ENCODE data around the gene MMP17. TPM values are rescaled to one million over a fixed set of nuclear protein-coding genes. Genes with fewer than 3 reads are reported as not detected.

Gene MMP17
- 10.1 to 16.1 TPM (median 13.2 TPM) in 5 replicates for total RNA-seq (2022; extraction: Qiagen RNA extraction; ENCODE audit: low read depth)

DNA sequence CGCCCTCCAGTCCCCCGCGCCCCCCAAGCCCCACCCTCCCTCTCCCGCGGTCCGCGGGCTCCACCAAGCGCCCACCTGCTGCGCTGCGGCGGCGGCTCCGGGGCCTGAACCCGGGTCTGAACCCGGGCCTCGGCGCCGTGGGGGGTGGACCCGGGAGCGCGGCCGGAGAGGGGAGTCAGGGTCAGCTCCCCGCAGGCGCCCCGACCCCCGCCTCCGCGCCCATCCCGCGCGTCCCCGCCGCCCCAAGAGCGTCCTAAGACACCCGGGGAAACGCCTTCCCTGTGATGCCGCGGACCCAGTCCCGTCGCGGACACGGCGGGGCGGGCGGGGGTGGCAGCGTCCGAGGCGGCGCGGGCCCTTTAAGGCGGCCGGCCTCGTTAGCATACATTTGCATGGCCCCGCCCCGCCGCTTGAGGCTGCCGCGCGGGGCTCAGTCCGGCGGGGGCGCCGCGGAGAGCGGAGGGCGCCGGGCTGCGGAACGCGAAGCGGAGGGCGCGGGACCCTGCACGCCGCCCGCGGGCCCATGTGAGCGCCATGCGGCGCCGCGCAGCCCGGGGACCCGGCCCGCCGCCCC, at the start of gene MMP17:
Gene MMP17, plus strand, starts transcription at position 433 of the 574 bp plus-strand sequence. Its CDS starts 102 bp downstream, at position 535.

DNA sequence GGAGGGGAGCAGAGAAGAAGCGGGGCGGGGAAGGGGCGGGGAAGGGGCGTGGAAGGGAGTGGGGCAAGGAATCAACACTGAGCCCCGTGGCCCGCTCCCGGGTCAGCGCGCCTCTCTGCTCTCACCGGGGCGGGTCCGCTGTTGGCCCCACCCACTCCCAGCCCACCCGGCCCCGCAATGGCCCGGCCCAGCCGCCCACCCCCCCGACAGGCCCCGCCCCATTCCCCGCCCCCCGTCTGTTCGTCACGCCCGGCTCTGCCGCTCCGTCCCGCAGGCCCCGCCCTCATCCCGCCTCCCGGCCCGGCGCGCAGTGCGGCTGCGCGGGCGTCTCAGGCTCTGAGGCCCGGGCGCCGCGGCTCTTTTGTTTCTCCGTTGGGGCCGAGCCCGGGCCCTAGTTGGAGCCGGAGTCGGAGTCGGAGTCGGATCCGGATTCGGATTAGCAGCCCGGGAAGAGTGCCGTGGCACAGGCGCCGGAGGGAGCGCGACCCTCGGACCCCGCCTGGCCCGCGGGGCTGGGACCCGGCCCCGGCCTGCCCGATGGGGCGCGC, 66.2 kb downstream of the MMP17 start, which contains the start of gene ULK1:
Gene ULK1, plus strand, starts transcription at position 310 of the 548 bp plus-strand sequence. CDS start 380 bp downstream, outside the sequence.

Other genes starting within 250 kb of the MMP17 start
- gene SFSWAP, start 117.3 kb upstream of the MMP17 start, total RNA-seq (2022; extraction: Qiagen RNA extraction; ENCODE audit: low read depth) = 27.1 to 32.4 TPM (median 29.8 TPM) in 5 replicates
- 31.1 to 53.4 TPM (median 40.8 TPM) in 5 replicates for gene ULK1, start 66.2 kb downstream of the MMP17 start, total RNA-seq (2022; extraction: Qiagen RNA extraction; ENCODE audit: low read depth)
- gene PUS1, start 100.9 kb downstream of the MMP17 start, total RNA-seq (2022; extraction: Qiagen RNA extraction; ENCODE audit: low read depth) = 53.0 to 86.4 TPM (median 84.4 TPM) in 5 replicates
- 22.9 to 27.6 TPM (median 24.2 TPM) in 5 replicates for gene EP400, start 121.5 kb downstream of the MMP17 start, total RNA-seq (2022; extraction: Qiagen RNA extraction; ENCODE audit: low read depth)

Measured in A549 treated with CpdA at 1 μM for 4 hours (cell line).